ENCODE data around the gene FURIN.
"Not testable (repeated sequence)": the region's sequence is repeated elsewhere in the genome, so short reads cannot be mapped to it uniquely, and the experiment has no call there.

Gene FURIN

GRCh38 chr15:90903733-90904536 is 35.5 kb downstream of the FURIN start:
- no peak for DNase-seq

- no peak for DNase-seq
These were observed 36.4 kb downstream of the FURIN start for GRCh38 chr15:90904746-90905145.

- no peak for DNase-seq
These were observed 37.2 kb downstream of the FURIN start for GRCh38 chr15:90905306-90906180.

DNA sequence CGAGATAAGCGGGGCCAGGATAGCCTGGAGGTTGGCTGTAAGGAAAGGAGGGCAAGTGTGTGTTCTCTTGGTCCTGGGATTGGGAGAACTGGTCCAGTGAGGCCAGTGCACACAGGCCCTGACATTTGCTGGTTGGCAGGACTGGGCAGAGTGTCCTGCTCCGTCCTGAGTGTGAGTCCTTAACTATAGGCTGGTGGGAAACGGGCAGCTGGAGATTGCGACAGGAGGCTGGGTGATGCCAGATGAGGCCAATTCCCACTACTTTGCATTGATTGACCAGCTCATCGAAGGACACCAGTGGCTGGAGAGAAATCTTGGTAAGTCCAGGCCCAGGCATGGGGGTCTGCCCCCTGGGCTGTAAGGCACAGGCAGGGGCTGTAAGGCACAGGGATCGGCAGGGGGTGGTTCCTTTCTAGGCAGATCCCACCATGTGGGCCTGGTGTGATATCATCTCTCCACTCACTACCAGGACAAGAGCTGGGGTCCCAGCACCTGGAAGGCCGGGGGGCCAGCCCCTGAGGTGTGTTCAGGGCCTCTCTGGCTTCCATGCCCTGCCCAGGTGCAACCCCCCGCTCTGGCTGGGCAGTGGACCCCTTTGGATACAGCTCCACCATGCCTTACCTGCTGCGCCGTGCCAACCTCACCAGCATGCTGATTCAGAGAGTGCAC is 37.9 kb downstream of the FURIN start:
- DNase-seq: no peak

DNA sequence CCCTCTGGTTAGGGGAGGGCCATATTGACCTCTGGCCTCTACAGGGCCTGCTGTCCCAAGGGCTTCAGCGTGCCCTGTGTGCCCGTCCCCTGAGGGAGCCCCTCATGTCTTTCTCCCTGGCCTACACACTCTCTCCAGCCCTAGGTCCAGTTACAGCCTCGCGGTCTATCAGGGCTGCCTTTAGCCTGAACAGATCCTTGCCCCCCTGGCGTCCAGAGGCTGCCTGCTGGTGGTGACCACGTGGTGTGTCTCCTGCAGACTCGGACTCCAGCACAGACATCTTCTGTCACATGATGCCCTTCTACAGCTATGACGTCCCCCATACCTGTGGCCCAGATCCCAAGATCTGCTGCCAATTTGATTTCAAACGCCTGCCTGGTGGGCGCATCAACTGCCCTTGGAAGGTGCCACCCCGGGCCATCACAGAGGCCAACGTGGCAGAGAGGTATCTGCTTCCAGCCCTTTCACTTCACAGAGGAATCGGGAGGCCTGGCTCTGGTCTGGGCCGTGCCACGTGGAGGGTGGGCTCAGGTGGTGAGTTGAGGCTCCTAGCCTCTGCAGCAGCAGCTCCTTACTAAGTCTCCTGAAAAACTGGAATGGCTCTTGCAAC is 38.8 kb downstream of the FURIN start:
- no peak for DNase-seq

DNA sequence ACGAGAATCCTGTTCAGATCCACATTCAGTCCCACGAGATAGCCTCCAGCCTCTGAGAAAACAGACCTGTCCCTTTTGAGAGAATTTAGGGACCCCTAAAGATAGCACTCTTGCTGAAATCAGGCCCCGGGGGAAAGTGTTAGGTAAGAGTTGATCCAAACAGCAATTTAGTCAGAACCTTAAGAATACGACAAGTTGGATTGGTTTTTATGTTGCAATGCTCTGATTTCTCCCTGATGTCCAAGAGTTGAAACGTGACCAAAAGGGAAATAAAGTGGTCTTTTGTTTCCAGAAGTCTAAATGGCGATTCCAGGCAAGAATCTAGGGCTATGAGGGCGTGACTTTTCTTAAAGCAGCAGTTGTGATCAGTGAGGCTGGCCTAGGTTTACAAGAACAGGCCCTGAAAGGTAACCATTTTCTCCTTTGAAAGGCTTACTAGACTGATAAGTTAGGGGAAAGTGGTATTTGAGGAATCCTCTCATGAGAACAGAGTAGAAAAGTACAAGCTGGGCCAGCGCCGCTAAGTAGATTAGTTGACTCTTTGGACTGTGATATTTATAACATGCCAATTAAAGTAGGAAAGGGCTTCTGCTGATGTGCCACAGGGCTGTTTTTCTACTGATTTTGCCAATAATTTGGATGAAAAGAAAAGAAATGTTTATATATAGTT is 39.6 kb downstream of the FURIN start:
- no peak for DNase-seq

DNA sequence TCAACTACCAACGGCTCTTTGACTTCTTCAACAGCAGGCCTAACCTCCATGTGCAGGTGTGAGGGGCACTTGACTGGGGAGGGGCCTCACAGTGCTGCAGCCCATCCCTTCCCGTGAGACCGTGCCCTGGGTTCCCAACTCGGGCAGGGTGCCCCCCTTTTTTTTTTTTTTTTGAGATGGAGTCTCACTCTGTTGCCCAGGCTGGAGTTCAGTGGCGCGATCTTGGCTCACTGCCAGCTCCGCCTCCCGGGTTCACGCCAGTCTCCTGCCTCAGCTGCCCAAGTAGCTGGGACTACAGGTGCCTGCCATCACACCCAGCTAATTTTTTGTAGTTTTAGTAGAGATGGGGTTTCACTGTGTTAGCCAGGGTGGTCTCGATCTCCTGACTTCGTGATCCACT is 41.1 kb downstream of the FURIN start:
- not testable (repeated sequence) for DNase-seq

DNA sequence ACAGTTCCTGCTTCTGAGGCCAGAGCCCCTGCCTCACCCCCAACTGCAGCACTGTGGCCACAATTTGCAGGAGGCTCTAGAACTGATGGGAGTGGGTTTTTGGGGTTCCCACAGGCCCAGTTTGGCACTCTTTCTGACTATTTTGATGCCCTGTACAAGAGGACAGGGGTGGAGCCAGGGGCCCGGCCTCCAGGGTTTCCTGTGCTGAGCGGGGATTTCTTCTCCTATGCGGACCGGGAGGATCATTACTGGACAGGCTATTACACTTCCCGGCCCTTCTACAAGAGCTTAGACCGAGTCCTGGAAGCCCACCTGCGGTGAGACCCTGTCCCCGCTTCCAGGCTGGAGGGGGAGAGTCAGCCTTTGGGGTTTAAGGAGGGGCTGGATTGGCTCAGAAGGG is 41.6 kb downstream of the FURIN start:
- DNase-seq: no peak

GRCh38 chr15:90910441-90911301 is 42.3 kb downstream of the FURIN start:
- DNase-seq: no peak

- no peak for DNase-seq
These were observed 42.9 kb downstream of the FURIN start for GRCh38 chr15:90911302-90911623.

GRCh38 chr15:90911906-90912769 is 43.8 kb downstream of the FURIN start:
- DNase-seq: no peak

GRCh38 chr15:90912770-90913075 is 44.3 kb downstream of the FURIN start:
- DNase-seq: no peak

- no peak for DNase-seq
These were observed 45.1 kb downstream of the FURIN start for GRCh38 chr15:90913398-90913944.

DNA sequence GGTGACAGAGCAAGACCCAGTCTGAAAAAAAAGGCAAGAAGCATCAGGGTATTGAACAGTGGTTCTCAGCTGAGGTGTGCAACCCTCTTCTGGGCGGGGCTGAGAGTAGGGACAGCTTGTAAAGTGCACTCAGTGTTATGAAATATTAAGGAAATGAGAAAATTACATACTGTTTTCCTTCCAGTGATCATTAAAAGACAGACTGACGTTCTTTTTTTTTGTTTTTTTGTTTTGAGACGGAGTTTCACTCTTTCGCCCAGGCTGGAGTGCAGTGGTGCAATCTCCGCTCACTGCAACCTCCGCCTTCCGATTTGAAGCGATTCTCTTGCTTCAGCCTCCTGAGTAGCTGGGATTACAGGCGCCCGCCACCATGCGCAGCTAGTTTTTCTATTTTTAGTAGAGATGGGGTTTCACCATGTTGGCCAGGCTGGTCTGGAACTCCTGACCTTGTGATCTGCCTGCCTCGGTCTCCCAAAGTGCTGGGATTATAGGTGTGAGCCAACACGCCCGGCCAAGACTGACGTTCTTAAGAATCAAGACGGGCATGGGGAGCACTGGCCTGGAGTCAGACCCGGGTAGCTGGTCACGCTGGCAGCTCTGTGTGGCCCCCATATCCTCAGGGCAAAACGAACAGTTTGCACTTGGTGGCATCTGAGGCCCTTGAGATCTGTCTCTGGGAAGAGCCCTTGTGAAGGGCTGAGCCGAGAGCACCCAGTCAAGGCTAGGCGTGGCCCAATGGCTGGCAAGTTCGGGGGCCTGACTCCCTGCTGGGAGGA is 46.1 kb downstream of the FURIN start:
- no peak for DNase-seq

GRCh38 chr15:90915216-90915807 is 46.9 kb downstream of the FURIN start:
- DNase-seq: no peak

- DNase-seq: peak; percentile 19
These were observed 47.5 kb downstream of the FURIN start for GRCh38 chr15:90915808-90916440.

DNA sequence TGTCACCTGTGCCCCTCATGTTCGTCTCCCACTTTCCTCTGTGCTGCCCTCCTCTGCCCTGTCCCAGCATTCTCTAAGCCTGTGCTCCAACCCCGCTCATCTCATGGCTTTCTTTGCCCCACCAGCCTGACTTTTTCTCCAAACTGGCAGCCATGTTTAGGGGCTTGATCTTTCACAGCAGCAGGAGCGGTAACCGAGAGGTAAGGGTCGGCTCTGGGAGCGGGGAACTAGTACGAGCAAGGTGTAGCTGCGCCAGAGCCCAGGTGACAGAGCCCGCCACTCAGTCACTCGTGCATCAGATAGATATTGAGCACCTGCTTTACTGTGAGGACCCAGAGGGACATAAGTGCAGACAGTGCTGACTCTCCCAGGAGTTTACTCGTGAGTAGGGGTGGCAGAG is 48.1 kb downstream of the FURIN start:
- DNase-seq: no peak

DNA sequence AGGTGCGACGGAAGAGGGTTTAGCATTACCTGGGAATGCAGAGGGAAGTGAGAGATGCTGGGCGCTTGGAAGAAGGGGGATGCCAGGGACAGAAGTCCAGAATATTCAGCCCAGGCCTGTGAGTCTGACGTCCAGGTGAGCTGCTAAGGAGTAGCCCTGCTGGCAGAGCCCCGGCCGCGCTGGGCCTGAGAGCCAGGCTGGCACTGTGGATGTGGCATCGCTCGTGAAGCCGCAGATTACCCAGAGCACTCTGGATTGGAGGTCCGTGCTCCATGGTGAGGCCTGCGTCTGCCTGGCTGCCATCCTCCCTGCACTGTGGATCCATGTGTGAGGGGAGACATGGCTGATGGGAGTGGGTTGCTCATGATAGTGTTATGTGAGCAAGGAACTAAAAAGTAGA is 49.2 kb downstream of the FURIN start:
- DNase-seq: no peak

Measured in retina (tissue), 1 donor.